IMR-90 (cell line): Measurements from ENCODE around the gene CFAP92. TPM values are rescaled to one million over a fixed set of nuclear protein-coding genes. Genes with fewer than 3 reads are reported as not detected.

Experiments
- ATAC-seq: fragments of 200-7000 bp; cut with Tn5 transposase; 2 replicates; pipeline ENCODE4 v1.9.1; 2020; ENCODE audit warnings: low read depth, mild to moderate bottlenecking, moderate library complexity
- BruUV-seq: library from RNA; stranded (reverse); fragments of 400-500 nt; replicated peaks from 2 replicates; lab custom pipeline; 2021; lab: Mats Ljungman, UMichigan
- CTCF ChIA-PET: fragments of 300-600 bp; formaldehyde crosslinking; extraction: SDS; loops from one replicate; lab custom pipeline; 2021; ENCODE audit warnings: antibody characterized with exemption; lab: Yijun Ruan, JAX
- POLR2A ChIA-PET: fragments of 300-600 bp; sonication (Branson Sonifier 250); formaldehyde crosslinking; loops from one replicate; lab custom pipeline; 2022; ENCODE audit warnings: antibody characterized with exemption; ENCODE audit not compliant: unreplicated experiment; lab: Charles Lee
- DNase-seq: peaks from one replicate; pipeline ENCODE4 v3.0.0; 2013
- H2AFZ ChIP-seq: replicated peaks from 2 replicates; pipeline ENCODE3; 2013; ENCODE audit warnings: low read length, mild to moderate bottlenecking; ENCODE audit not compliant: poor library complexity
- H2AK5ac ChIP-seq: 2 replicates; pipeline ENCODE4 v1.6.1; 2013; ENCODE audit warnings: low read depth, low read length, inconsistent platforms
- H2AK9ac ChIP-seq: replicated peaks from 2 replicates; pipeline ENCODE3; 2013; ENCODE audit warnings: mild to moderate bottlenecking, low read depth, low read length, moderate library complexity; ENCODE audit not compliant: poor library complexity
- H2BK120ac ChIP-seq: 2 replicates; pipeline ENCODE4 v1.6.1; 2013; ENCODE audit warnings: low read depth, low read length, inconsistent platforms
- H2BK15ac ChIP-seq: 3 replicates; pipeline ENCODE4 v1.6.1; 2013; ENCODE audit warnings: low read depth, low read length, inconsistent platforms
- H2BK20ac ChIP-seq: 2 replicates; pipeline ENCODE4 v1.6.1; 2013; ENCODE audit warnings: low read depth, mild to moderate bottlenecking, inconsistent platforms, low read length, moderate library complexity
- H2BK5ac ChIP-seq: 2 replicates; pipeline ENCODE4 v1.6.1; 2013; ENCODE audit warnings: mild to moderate bottlenecking, low read depth, low read length, inconsistent platforms; ENCODE audit not compliant: poor library complexity, severe bottlenecking
- H3K14ac ChIP-seq: replicated peaks from 2 replicates; pipeline ENCODE4 v1.6.1; 2013; ENCODE audit warnings: low read depth, low read length, inconsistent platforms
- H3K18ac ChIP-seq: 2 replicates; pipeline ENCODE4 v1.6.1; 2013; ENCODE audit warnings: low read depth, low read length, control low read depth
- H3K23ac ChIP-seq: 2 replicates; pipeline ENCODE4 v1.6.1; 2013; ENCODE audit warnings: low read depth, low read length, inconsistent platforms
- H3K27ac ChIP-seq: 2 replicates; pipeline ENCODE4 v1.5.1; 2013; ENCODE audit warnings: mild to moderate bottlenecking, control low read depth, low read length; ENCODE audit not compliant: insufficient read depth
- H3K27me3 ChIP-seq: 2 replicates; pipeline ENCODE4 v1.6.1; 2013; ENCODE audit warnings: low read length; ENCODE audit not compliant: control insufficient read depth, insufficient read depth
- H3K36me3 ChIP-seq: 2 replicates; pipeline ENCODE4 v1.6.1; 2013; ENCODE audit warnings: low read length, mixed read lengths; ENCODE audit not compliant: control insufficient read depth, insufficient read depth
- H3K4ac ChIP-seq: 2 replicates; pipeline ENCODE4 v1.6.1; 2013; ENCODE audit warnings: low read depth, low read length, inconsistent platforms
- H3K4me1 ChIP-seq: 2 replicates; pipeline ENCODE4 v1.6.1; 2013; ENCODE audit warnings: low read length, mixed read lengths; ENCODE audit not compliant: control insufficient read depth, insufficient read depth
- H3K4me2 ChIP-seq: 2 replicates; pipeline ENCODE4 v1.6.1; 2013; ENCODE audit warnings: low read depth, mild to moderate bottlenecking, control low read depth, low read length, moderate library complexity
- H3K4me3 ChIP-seq: 2 replicates; pipeline ENCODE4 v1.5.1; 2013; ENCODE audit warnings: low read depth, mild to moderate bottlenecking, control low read depth, low read length, moderate library complexity; ENCODE audit not compliant: insufficient read depth
- H3K56ac ChIP-seq: 2 replicates; pipeline ENCODE4 v1.6.1; 2013; ENCODE audit warnings: low read length, inconsistent platforms; ENCODE audit not compliant: insufficient read depth; ENCODE audit errors: extremely low read depth
- H3K79me1 ChIP-seq, 2 experiments: 2 replicates each; pipeline ENCODE4 v1.6.1; 2013; ENCODE audit warnings: low read length in 2 of 2, inconsistent platforms in 1 of 2, low read depth in 1 of 2
- H3K9ac ChIP-seq: 2 replicates; pipeline ENCODE4 v1.6.1; 2013; ENCODE audit warnings: low read depth, low read length, control low read depth
- H3K9me1 ChIP-seq: 2 replicates; pipeline ENCODE4 v1.6.1; 2013; ENCODE audit warnings: low read length, inconsistent platforms; ENCODE audit not compliant: insufficient read depth
- H3K9me3 ChIP-seq: 2 replicates; pipeline ENCODE4 v1.6.1; 2013; ENCODE audit warnings: low read length; ENCODE audit not compliant: control insufficient read depth, insufficient read depth
- H4K20me1 ChIP-seq: 2 replicates; pipeline ENCODE4 v1.6.1; 2013; ENCODE audit warnings: low read length, inconsistent platforms; ENCODE audit not compliant: insufficient read depth
- H4K5ac ChIP-seq: 2 replicates; pipeline ENCODE4 v1.6.1; 2013; ENCODE audit warnings: mild to moderate bottlenecking, low read depth, low read length, control low read depth
- H4K8ac ChIP-seq, 2 experiments: 2 replicates each; pipeline ENCODE4 v1.6.1; 2013; ENCODE audit warnings: low read depth in 2 of 2, low read length in 2 of 2, control low read depth in 1 of 2, inconsistent platforms in 1 of 2
- H4K91ac ChIP-seq: 2 replicates; pipeline ENCODE4 v1.6.1; 2013; ENCODE audit warnings: low read depth, low read length, inconsistent platforms; ENCODE audit not compliant: insufficient read depth
- BHLHE40 ChIP-seq: fragments of 150-350 bp; IDR thresholded peaks from 2 replicates; pipeline ENCODE4 v1.6.1; 2016; ENCODE audit warnings: mild to moderate bottlenecking, low read depth, low read length
- CEBPB ChIP-seq: IDR thresholded peaks from 2 replicates; pipeline ENCODE4 v1.6.1; 2012; ENCODE audit warnings: low read depth, low read length, improper control_type of control experiment
- CHD1 ChIP-seq: IDR thresholded peaks from 2 replicates; pipeline ENCODE4 v1.6.1; 2012; ENCODE audit warnings: low read depth, low read length, improper control_type of control experiment
- CTCF ChIP-seq: conservative IDR thresholded peaks from 2 replicates; pipeline ENCODE4 v1.5.1; 2012; ENCODE audit warnings: mild to moderate bottlenecking, low read depth, low read length, improper control_type of control experiment
- ELK1 ChIP-seq: fragments of 150-350 bp; IDR thresholded peaks from 2 replicates; pipeline ENCODE4 v1.6.1; 2016; ENCODE audit warnings: low read depth, mild to moderate bottlenecking, low read length, moderate library complexity, borderline replicate concordance
- FOS ChIP-seq: fragments of 150-350 bp; IDR thresholded peaks from 2 replicates; pipeline ENCODE4 v1.6.1; 2016; ENCODE audit warnings: low read depth, low read length
- MAFK ChIP-seq: IDR thresholded peaks from 2 replicates; pipeline ENCODE4 v1.6.1; 2012; ENCODE audit warnings: low read depth, low read length, improper control_type of control experiment
- MAZ ChIP-seq: IDR thresholded peaks from 2 replicates; pipeline ENCODE4 v1.6.1; 2012; ENCODE audit warnings: low read depth, mild to moderate bottlenecking, low read length, improper control_type of control experiment, moderate library complexity, borderline replicate concordance
- MXI1 ChIP-seq: IDR thresholded peaks from 2 replicates; pipeline ENCODE4 v1.6.1; 2012; ENCODE audit warnings: low read depth, mild to moderate bottlenecking, low read length, moderate library complexity, borderline replicate concordance
- NFE2L2 ChIP-seq: fragments of 150-350 bp; IDR thresholded peaks from 2 replicates; pipeline ENCODE4 v1.6.1; 2016; ENCODE audit warnings: low read depth, mild to moderate bottlenecking, low read length
- POLR2A ChIP-seq: IDR thresholded peaks from 2 replicates; pipeline ENCODE4 v1.6.1; 2012; ENCODE audit warnings: mild to moderate bottlenecking, low read depth, low read length
- RAD21 ChIP-seq: IDR thresholded peaks from 2 replicates; pipeline ENCODE4 v1.6.1; 2012; ENCODE audit warnings: low read length, improper control_type of control experiment
- RFX5 ChIP-seq: IDR thresholded peaks from 2 replicates; pipeline ENCODE4 v1.8.0; 2012; ENCODE audit warnings: low read depth, mild to moderate bottlenecking, low read length, moderate library complexity
- USF2 ChIP-seq: fragments of 150-350 bp; IDR thresholded peaks from 2 replicates; pipeline ENCODE4 v1.6.1; 2017; ENCODE audit warnings: mild to moderate bottlenecking, antibody characterized with exemption, low read length, low read depth
- WGBS, 2 experiments: methylation state at CpG; one replicate each; pipeline versions ENCODE4 v1.1.5 to v1.1.7; 2013; ENCODE audit warnings: missing lambda C conversion rate in 2 of 2; ENCODE audit not compliant: insufficient read length in 1 of 2; ENCODE audit errors: extremely low coverage in 2 of 2; 5-methylcytosine and 5-hydroxymethylcytosine counted together
- dilution Hi-C: fragments of 300-500 bp; cut with HindIII; formaldehyde crosslinking; loops from one replicate; pipeline ENCODE4 v1.14.3; 2018; ENCODE audit warnings: low sequenced_read_pairs; ENCODE audit not compliant: unreplicated experiment
- in situ Hi-C: fragments of 300-500 bp; cut with MboI; formaldehyde crosslinking; loops from 3 replicates; pipeline ENCODE4 v1.14.3; 2019; ENCODE audit warnings: low sequenced_read_pairs, inconsistent platforms, mixed read lengths
- intact Hi-C: fragments of 100-400 bp; cut with micrococcal nuclease; formaldehyde crosslinking; loops from 2 replicates; pipeline ENCODE4 v1.10.0; 2022
- polyA plus RNA-seq, 3 experiments: library from polyadenylated mRNA; depleted of rRNA; stranded (reverse); fragments of >200 nt; gene quantifications; 2 replicates each; pipeline ENCODE4 v1.2.3, GENCODE V29; 2012; ENCODE audit warnings: low replicate concordance in 1 of 3
- total RNA-seq: library from RNA; depleted of rRNA; stranded (reverse); fragments of >200 nt; gene quantifications from 2 replicates; pipeline ENCODE4 v1.2.3, GENCODE V29; 2012

The CFAP92 gene
- total and polyA plus RNA-seq, 2 of the 4 experiments (the other 2 are of a cell fraction): not detected

GRCh38 chr3:128902426-128902825 lies 91.5 kb downstream of the CFAP92 start:
- Histone ChIP-seq H4K91ac (no peak overlapping the region), H2BK5ac (no peak overlapping the region), H3K18ac (no peak overlapping the region), H4K20me1 (no peaks in the 10 kb centered on the region), H2AK9ac (no peak overlapping the region), H3K4ac (no peak overlapping the region), H2AK5ac (no peak overlapping the region), H3K36me3 (peaks cover 74% of the 10 kb centered on the region), H2AFZ (no peak overlapping the region), H3K27ac (no peak overlapping the region), H2BK20ac (no peak overlapping the region), H4K5ac (no peak overlapping the region), H3K9me3 (no peaks in the 10 kb centered on the region), H3K23ac (no peak overlapping the region), H3K4me3 (no peak overlapping the region), H3K79me1 (no peaks in the 10 kb centered on the region; a peak in 2 of 4 replicates), H3K9me1 (no peaks in the 10 kb centered on the region), H2BK15ac (no peak overlapping the region), H3K56ac (no peak overlapping the region), H2BK120ac (no peak overlapping the region), H3K14ac (no peak overlapping the region), H3K27me3 (no peaks in the 10 kb centered on the region), H3K4me2 (no peak overlapping the region), H3K9ac (no peak overlapping the region), H3K4me1 (no peaks in the 10 kb centered on the region), H4K8ac (no peak overlapping the region)
- no TSS peak for BruUV-seq
- TF ChIP-seq RFX5: no peak
- TF ChIP-seq USF2: no peak
- no peak for TF ChIP-seq MXI1
- no peak for TF ChIP-seq CHD1
- no peak for TF ChIP-seq RAD21
- no peak for TF ChIP-seq MAFK
- no peak for TF ChIP-seq NFE2L2
- TF ChIP-seq POLR2A: no peak
- no peak for TF ChIP-seq FOS
- no peak for TF ChIP-seq CTCF
- no peak for TF ChIP-seq BHLHE40
- TF ChIP-seq MAZ: no peak
- no peak for TF ChIP-seq ELK1
- TF ChIP-seq CEBPB: no peak
- ChIA-PET CTCF (no interaction called here), POLR2A (no interaction called here)
- intact Hi-C loops (no loop called here), in situ Hi-C loops (no loop called here), dilution Hi-C loops (no loop called here)
- DNase-seq (no peak), ATAC-seq (no peak)
- 100% methylated on average over 1 of the region's 9 CpGs; no CpG with 5 or more reads in 1 of the 2 experiments for WGBS, 2 experiments
